ENCODE measurements around the gene FAAH.

DNA sequence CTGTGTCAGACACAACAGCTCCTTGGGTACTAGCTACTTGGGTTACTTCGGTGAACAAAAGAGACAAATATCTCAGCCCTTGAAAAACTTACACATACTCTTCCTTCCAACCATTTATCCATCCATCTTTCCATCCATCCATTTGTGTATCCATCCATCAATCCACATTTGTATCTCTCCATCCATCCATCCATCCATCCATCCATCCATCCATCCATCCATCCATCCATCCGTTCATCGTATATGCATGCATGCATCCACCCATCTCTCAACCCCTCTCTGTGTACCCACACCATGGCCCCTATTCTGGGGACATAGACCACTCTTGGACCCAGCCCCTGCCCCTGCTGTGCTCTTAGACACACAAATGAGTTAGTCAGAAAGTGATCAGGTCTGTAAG lies 40.2 kb downstream of the FAAH start:
- TF ChIP-seq, protein P1, sequence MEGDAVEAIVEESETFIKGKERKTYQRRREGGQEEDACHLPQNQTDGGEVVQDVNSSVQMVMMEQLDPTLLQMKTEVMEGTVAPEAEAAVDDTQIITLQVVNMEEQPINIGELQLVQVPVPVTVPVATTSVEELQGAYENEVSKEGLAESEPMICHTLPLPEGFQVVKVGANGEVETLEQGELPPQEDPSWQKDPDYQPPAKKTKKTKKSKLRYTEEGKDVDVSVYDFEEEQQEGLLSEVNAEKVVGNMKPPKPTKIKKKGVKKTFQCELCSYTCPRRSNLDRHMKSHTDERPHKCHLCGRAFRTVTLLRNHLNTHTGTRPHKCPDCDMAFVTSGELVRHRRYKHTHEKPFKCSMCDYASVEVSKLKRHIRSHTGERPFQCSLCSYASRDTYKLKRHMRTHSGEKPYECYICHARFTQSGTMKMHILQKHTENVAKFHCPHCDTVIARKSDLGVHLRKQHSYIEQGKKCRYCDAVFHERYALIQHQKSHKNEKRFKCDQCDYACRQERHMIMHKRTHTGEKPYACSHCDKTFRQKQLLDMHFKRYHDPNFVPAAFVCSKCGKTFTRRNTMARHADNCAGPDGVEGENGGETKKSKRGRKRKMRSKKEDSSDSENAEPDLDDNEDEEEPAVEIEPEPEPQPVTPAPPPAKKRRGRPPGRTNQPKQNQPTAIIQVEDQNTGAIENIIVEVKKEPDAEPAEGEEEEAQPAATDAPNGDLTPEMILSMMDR (IDR thresholded peaks at IDR 0.05): no peak
- no peak for TF ChIP-seq POLR2A (IDR thresholded peaks at IDR 0.05)
